GM12873 (cell line): ENCODE measurements around the gene CCDC174.

Source experiments
- TF ChIP-seq, protein P1 (sequence below): IDR thresholded peaks from 2 replicates; pipeline ENCODE4 v1.5.1; 2012; ENCODE audit warnings: low read depth, mild to moderate bottlenecking, moderate library complexity, low read length, control low read depth; ENCODE audit not compliant: insufficient read depth; ENCODE audit errors: missing control alignments

The CCDC174 gene

DNA sequence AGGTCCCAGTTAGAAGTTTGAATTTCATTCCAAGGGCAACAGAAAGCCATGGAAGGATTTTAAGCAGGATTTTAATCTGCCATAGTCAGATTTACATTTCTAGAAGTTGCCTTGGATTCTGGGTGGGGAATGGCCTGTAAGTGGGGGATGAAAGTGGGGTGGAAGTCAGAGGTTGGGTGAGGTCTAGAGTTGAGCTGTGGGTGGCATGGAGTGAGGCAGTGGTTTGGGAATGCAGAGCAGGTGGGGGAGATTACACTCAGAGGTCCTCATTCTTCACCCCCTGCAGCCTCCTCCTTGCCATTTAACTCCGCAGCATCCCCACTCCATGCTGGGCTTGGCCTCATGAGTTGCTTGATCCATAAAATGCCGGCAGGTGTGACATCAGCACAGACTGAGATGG, 32.0 kb upstream of the CCDC174 start:
- TF ChIP-seq, protein P1, sequence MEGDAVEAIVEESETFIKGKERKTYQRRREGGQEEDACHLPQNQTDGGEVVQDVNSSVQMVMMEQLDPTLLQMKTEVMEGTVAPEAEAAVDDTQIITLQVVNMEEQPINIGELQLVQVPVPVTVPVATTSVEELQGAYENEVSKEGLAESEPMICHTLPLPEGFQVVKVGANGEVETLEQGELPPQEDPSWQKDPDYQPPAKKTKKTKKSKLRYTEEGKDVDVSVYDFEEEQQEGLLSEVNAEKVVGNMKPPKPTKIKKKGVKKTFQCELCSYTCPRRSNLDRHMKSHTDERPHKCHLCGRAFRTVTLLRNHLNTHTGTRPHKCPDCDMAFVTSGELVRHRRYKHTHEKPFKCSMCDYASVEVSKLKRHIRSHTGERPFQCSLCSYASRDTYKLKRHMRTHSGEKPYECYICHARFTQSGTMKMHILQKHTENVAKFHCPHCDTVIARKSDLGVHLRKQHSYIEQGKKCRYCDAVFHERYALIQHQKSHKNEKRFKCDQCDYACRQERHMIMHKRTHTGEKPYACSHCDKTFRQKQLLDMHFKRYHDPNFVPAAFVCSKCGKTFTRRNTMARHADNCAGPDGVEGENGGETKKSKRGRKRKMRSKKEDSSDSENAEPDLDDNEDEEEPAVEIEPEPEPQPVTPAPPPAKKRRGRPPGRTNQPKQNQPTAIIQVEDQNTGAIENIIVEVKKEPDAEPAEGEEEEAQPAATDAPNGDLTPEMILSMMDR = no peak

GRCh38 chr3:14620512-14620911, 31.1 kb upstream of the CCDC174 start:
- TF ChIP-seq, protein P1 = no peak

GRCh38 chr3:14621093-14621492, 30.5 kb upstream of the CCDC174 start:
- TF ChIP-seq, protein P1 = no peak

GRCh38 chr3:14622368-14622767, 29.2 kb upstream of the CCDC174 start:
- TF ChIP-seq, protein P1 = no peak

GRCh38 chr3:14623569-14624051, 28.0 kb upstream of the CCDC174 start:
- TF ChIP-seq, protein P1 = no peak

GRCh38 chr3:14624498-14624897, 27.1 kb upstream of the CCDC174 start:
- TF ChIP-seq, protein P1 = no peak

- TF ChIP-seq, protein P1 = no peak
Observed at GRCh38 chr3:14625443-14625842, 26.1 kb upstream of the CCDC174 start.
